ENCODE results near the gene CEP57L1.
"Not testable (repeated sequence)": the region's sequence is repeated elsewhere in the genome, so short reads cannot be mapped to it uniquely, and the experiment has no call there.

Gene CEP57L1

GRCh38 chr6:109179507-109179906 lies 84.2 kb downstream of the CEP57L1 start:
- DNase-seq = no peak

GRCh38 chr6:109182578-109182977 lies 87.3 kb downstream of the CEP57L1 start:
- DNase-seq = no peak

GRCh38 chr6:109183109-109183650 lies 87.9 kb downstream of the CEP57L1 start:
- no peak for DNase-seq

- no peak for DNase-seq
Observed at GRCh38 chr6:109184638-109185037, 89.3 kb downstream of the CEP57L1 start.

- DNase-seq = no peak
Observed at GRCh38 chr6:109186012-109186411, 90.7 kb downstream of the CEP57L1 start.

- peak; percentile 45 to 53 for DNase-seq
Observed at GRCh38 chr6:109187399-109188114, 92.2 kb downstream of the CEP57L1 start.

- no peak for DNase-seq
Observed at GRCh38 chr6:109188115-109188411, 92.8 kb downstream of the CEP57L1 start.

GRCh38 chr6:109191368-109191767 lies 96.1 kb downstream of the CEP57L1 start:
- not testable (repeated sequence) for DNase-seq

- DNase-seq = no peak
Observed at GRCh38 chr6:109192865-109193264, 97.6 kb downstream of the CEP57L1 start.

GRCh38 chr6:109194880-109195279 lies 99.6 kb downstream of the CEP57L1 start:
- DNase-seq = no peak

- no peak for DNase-seq
Observed at GRCh38 chr6:109197061-109197460, 101.8 kb downstream of the CEP57L1 start.

- no peak for DNase-seq
Observed at GRCh38 chr6:109202409-109203264, 107.3 kb downstream of the CEP57L1 start.

- DNase-seq = no peak
Observed at GRCh38 chr6:109204511-109204910, 109.2 kb downstream of the CEP57L1 start.

- DNase-seq = no peak
Observed at GRCh38 chr6:109212683-109213082, 117.4 kb downstream of the CEP57L1 start.
